ENCODE measurements around the gene RNFT2. TPM values are rescaled to one million over a fixed set of nuclear protein-coding genes. Genes with fewer than 3 reads are reported as not detected.

Gene RNFT2
- total RNA-seq, 2 experiments from 2014 or later, result 4.9 to 6.0 TPM

GRCh38 chr12:116703214-116703795 lies 34.8 kb upstream of the RNFT2 start:
- intact Hi-C loops (cut with DNase I, micrococcal nuclease), result loop anchor here (1.0 to 5.0 kb wide), 5 partner anchors 179 to 416 kb away; no protein-coding TSS in a partner anchor
- DNase-seq (peak; percentile 37 to 81 (median 58)), ATAC-seq (ENCODE audit: poor library complexity) (peak; percentile 66)
- Mint-ChIP-seq H3K4me3 (no peak overlapping the region), H3K4me1 (ENCODE audit: low read depth) (peaks cover 4% of the 10 kb centered on the region), H3K9me3 (no peaks in the 10 kb centered on the region), H3K27ac (no peak overlapping the region), H3K36me3 (ENCODE audit: low read depth) (no peaks in the 10 kb centered on the region), H3K27me3 (peaks cover 9% of the 10 kb centered on the region)
- POLR2A ChIA-PET, result no interaction called here
- Histone ChIP-seq H3K36me3 (ENCODE audit: insufficient read depth, low read length) (no peaks in the 10 kb centered on the region), H3K27me3 (ENCODE audit: control insufficient read depth in 1 of 2, insufficient read depth in 2 of 2, low read length in 2 of 2) (no peaks in the 10 kb centered on the region), H3K4me3 (ENCODE audit: low read length) (no peak overlapping the region), H3K4me1 (ENCODE audit: insufficient read depth, low read length) (peaks cover 2% of the 10 kb centered on the region), H3K27ac (ENCODE audit: low read depth in 1 of 2, low read length in 2 of 2) (no peak overlapping the region), H3K9me3 (ENCODE audit: control insufficient read depth in 1 of 2, insufficient read depth in 1 of 2, low read length in 2 of 2) (no peaks in the 10 kb centered on the region)
- peak; percentile 92 for TF ChIP-seq CTCF (IDR thresholded peaks at IDR 0.05)
- CTCF ChIA-PET, result interaction anchor here (0.7 to 1.4 kb wide), 7 partner anchors 11 to 709 kb away, joined by 3 to 6 read pairs (median 4); no protein-coding TSS in a partner anchor

GRCh38 chr12:116707751-116708150 lies 30.4 kb upstream of the RNFT2 start:
- ATAC-seq (ENCODE audit: poor library complexity) (no peak), DNase-seq (no peak)
- H3K4me3 Mint-ChIP-seq, result no peak overlapping the region
- H3K4me1 Mint-ChIP-seq (ENCODE audit: low read depth), result peaks cover 18% of the 10 kb centered on the region
- no peak overlapping the region for H3K27ac Mint-ChIP-seq
- ChIA-PET POLR2A (no interaction called here), CTCF (no interaction called here)
- Histone ChIP-seq H3K4me1 (ENCODE audit: insufficient read depth, low read length) (peaks cover 14% of the 10 kb centered on the region), H3K36me3 (ENCODE audit: insufficient read depth, low read length) (no peaks in the 10 kb centered on the region), H3K27ac (ENCODE audit: low read depth in 1 of 2, low read length in 2 of 2) (no peak overlapping the region), H3K27me3 (ENCODE audit: control insufficient read depth in 1 of 2, insufficient read depth in 2 of 2, low read length in 2 of 2) (no peaks in the 10 kb centered on the region), H3K4me3 (ENCODE audit: low read length) (no peak overlapping the region), H3K9me3 (ENCODE audit: control insufficient read depth in 1 of 2, insufficient read depth in 1 of 2, low read length in 2 of 2) (no peaks in the 10 kb centered on the region)
- intact Hi-C loops (cut with DNase I, micrococcal nuclease), result loop anchor here in 1 of 2 experiments (2.0 to 5.0 kb wide), 3 partner anchors 565 to 709 kb away; no protein-coding TSS in a partner anchor
- no peaks in the 10 kb centered on the region for H3K9me3 Mint-ChIP-seq
- H3K27me3 Mint-ChIP-seq, result peaks cover 14% of the 10 kb centered on the region
- no peak for TF ChIP-seq CTCF (IDR thresholded peaks at IDR 0.05)
- no peaks in the 10 kb centered on the region for H3K36me3 Mint-ChIP-seq (ENCODE audit: low read depth)

GRCh38 chr12:116708826-116709756 lies 29.0 kb upstream of the RNFT2 start:
- H3K9me3 Mint-ChIP-seq, result no peaks in the 10 kb centered on the region
- ChIA-PET CTCF (interaction anchor here (1.1 to 1.5 kb wide), 6 partner anchors 9 to 711 kb away, joined by 3 to 7 read pairs (median 4); no protein-coding TSS in a partner anchor), POLR2A (interaction anchor here (0.8 to 1.2 kb wide), 2 partner anchors 9 to 568 kb away, joined by 3 read pairs; no protein-coding TSS in a partner anchor)
- peaks cover 14% of the 10 kb centered on the region for H3K4me1 ChIP-seq (ENCODE audit: insufficient read depth, low read length)
- H3K4me3 Mint-ChIP-seq, result no peak overlapping the region
- no peaks in the 10 kb centered on the region for H3K27me3 ChIP-seq (ENCODE audit: control insufficient read depth in 1 of 2, insufficient read depth in 2 of 2, low read length in 2 of 2)
- peaks cover 8% of the 10 kb centered on the region for H3K36me3 Mint-ChIP-seq (ENCODE audit: low read depth)
- intact Hi-C loops (cut with DNase I, micrococcal nuclease), result loop anchor here (1.0 to 5.0 kb wide), 5 partner anchors 567 to 711 kb away; no protein-coding TSS in a partner anchor
- peak; percentile 76 for TF ChIP-seq CTCF (IDR thresholded peaks at IDR 0.05)
- DNase-seq, result peak; percentile 16 to 73 (median 42)
- H3K4me3 ChIP-seq (ENCODE audit: low read length), result no peak overlapping the region
- H3K36me3 ChIP-seq (ENCODE audit: insufficient read depth, low read length), result no peaks in the 10 kb centered on the region
- no peaks in the 10 kb centered on the region for H3K9me3 ChIP-seq (ENCODE audit: control insufficient read depth in 1 of 2, insufficient read depth in 1 of 2, low read length in 2 of 2)
- peaks cover 9% of the 10 kb centered on the region for H3K27me3 Mint-ChIP-seq
- no peak overlapping the region for H3K27ac ChIP-seq (ENCODE audit: low read depth in 1 of 2, low read length in 2 of 2)
- H3K4me1 Mint-ChIP-seq (ENCODE audit: low read depth), result peaks cover 14% of the 10 kb centered on the region
- ATAC-seq (ENCODE audit: poor library complexity), result peak; percentile 89
- no peak overlapping the region for H3K27ac Mint-ChIP-seq

Data from CD4-positive, alpha-beta T cell (primary cell).